HG03520 (cell line): ENCODE results near the gene WASHC2A.
"Not testable (repeated sequence)": the region's sequence is repeated elsewhere in the genome, so short reads cannot be mapped to it uniquely, and the experiment has no call there.

Experiments used
- ATAC-seq: cut with Tn5 transposase; IDR thresholded peaks from one replicate; pipeline ENCODE4 v1.9.1; 2021; ENCODE audit warnings: mild to moderate bottlenecking, moderate library complexity; ENCODE audit not compliant: unreplicated experiment

WASHC2A gene

DNA sequence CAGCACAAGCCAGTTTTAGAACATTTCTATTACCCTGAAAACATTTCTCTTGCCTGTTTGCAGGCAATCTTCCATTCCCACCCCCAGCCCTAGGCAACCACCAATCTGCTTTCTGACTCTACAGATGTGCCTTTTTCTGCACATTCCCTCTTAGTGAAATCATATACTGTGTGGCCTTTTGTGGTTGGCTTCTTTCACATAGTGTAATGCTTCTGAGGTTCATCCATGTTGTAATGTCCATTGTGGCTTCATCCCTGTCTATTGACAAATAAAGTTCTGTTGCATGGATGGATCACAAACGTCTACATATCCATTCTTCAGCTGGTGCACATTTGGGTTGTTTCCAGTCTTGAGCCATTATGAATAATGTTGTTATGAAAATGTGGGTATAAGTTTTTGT, 77.8 kb downstream of the WASHC2A start:
- not testable (repeated sequence) for ATAC-seq

- ATAC-seq = no peak
Observed at GRCh38 chr10:50152792-50153272, 85.1 kb downstream of the WASHC2A start.

- ATAC-seq = not testable (repeated sequence)
Observed at GRCh38 chr10:50157868-50158267, 90.1 kb downstream of the WASHC2A start.

- not testable (repeated sequence) for ATAC-seq
Observed at GRCh38 chr10:50159856-50160255, 92.1 kb downstream of the WASHC2A start.

- ATAC-seq = not testable (repeated sequence)
Observed at GRCh38 chr10:50165038-50165437, 97.3 kb downstream of the WASHC2A start.

- not testable (repeated sequence) for ATAC-seq
Observed at GRCh38 chr10:50167833-50168232, 100.1 kb downstream of the WASHC2A start.

GRCh38 chr10:50169506-50169905, 101.8 kb downstream of the WASHC2A start:
- ATAC-seq = not testable (repeated sequence)

DNA sequence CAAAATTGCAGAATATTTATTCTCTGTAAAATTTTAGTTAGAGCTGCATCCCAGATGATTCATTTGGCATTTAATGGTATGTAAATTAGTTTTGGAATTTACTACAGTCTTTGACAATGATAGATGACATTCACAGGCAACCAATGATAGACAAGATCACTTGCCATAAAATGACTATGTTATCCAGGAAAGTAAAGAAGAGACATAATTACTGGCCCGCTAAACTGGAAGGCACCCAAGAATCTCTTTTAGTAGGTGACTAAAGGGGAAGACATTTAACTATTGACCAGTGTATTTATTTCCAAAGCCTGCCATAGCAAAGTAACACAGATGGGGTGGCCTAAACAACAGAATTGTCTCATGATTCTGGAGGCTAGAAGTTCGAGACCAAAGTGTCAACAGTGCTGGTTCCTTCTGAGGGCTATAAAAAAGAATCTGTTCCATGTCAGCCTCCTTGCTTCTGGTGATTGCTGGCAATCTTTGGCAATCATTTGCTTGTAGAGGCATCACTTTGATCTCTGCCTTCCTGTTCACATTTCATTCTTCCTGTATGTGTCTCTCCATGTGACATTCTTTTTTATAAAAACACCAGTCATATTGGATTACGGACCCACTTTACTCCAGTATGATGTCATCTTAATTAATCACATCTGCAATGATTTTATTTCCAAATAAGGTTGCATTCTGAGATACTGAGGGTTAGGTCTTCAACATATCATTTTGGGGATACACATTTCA, 107.2 kb downstream of the WASHC2A start:
- not testable (repeated sequence) for ATAC-seq
